Measurements from ENCODE around the gene COX18. TPM values are rescaled to one million over a fixed set of nuclear protein-coding genes. Genes with fewer than 3 reads are reported as not detected.

The COX18 gene
- total RNA-seq, result 10 to 100 TPM; 14.0 to 17.4 TPM

- peaks cover 21% of the 10 kb centered on the region for H3K4me1 Mint-ChIP-seq
- peaks cover 2% of the 10 kb centered on the region for H3K36me3 Mint-ChIP-seq
- H3K27ac Mint-ChIP-seq, result peak within 1 kb of the TSS; percentile 87
- POLR2A ChIA-PET, result interaction anchor here (0.6 to 4.9 kb wide), 4 partner anchors 12 to 189 kb away, joined by 3 to 43 read pairs (median 3); partner anchors contain the start of gene ANKRD17
- H3K9me3 Mint-ChIP-seq, result no peaks in the 10 kb centered on the region
- peak; percentile 94 for DNase-seq
- H3K4me3 Mint-ChIP-seq, result peak within 1 kb of the TSS; percentile 80
- H3K27me3 Mint-ChIP-seq, result no peaks in the 10 kb centered on the region
- peak; percentile 84 for ATAC-seq (ENCODE audit: low read depth)
Measured at GRCh38 chr4:73069338-73070073, at the start of gene COX18. Gene COX18 (minus strand): TSS chr4:73069716. CDS start chr4:73069649, 67 bp downstream.

GRCh38 chr4:73109493-73109892 lies 40.0 kb upstream of the COX18 start:
- ATAC-seq (ENCODE audit: low read depth) (no peak), DNase-seq (no peak)
- peaks cover 16% of the 10 kb centered on the region for H3K36me3 Mint-ChIP-seq
- peaks cover 5% of the 10 kb centered on the region for H3K4me1 Mint-ChIP-seq
- no peak overlapping the region for H3K27ac Mint-ChIP-seq
- POLR2A ChIA-PET, result no interaction called here
- H3K4me3 Mint-ChIP-seq, result no peak overlapping the region
- no peaks in the 10 kb centered on the region for H3K27me3 Mint-ChIP-seq
- H3K9me3 Mint-ChIP-seq, result no peaks in the 10 kb centered on the region

DNA sequence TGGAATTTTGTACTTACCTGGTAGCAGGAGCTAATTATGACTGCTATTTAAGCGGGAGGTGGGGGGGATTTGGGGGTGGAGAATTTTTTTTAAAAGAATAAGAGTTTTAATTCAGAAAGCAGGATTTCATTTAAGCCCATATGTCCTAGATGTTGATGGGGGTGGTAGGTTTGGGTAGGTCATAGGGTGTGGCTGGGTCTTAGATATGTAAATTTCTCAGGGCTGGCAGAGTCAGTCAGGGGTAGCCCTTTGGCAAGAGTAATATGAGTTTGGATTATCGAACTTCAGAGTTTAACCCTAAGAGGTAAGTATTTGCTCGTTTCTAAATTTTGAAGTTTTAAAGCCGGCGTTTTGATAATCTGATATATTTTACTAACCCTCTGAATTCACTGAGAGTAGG lies 35.2 kb upstream of the COX18 start:
- Mint-ChIP-seq H3K27ac (no peak overlapping the region), H3K9me3 (no peaks in the 10 kb centered on the region), H3K4me1 (peaks cover 7% of the 10 kb centered on the region), H3K36me3 (peaks cover 16% of the 10 kb centered on the region), H3K4me3 (no peak overlapping the region), H3K27me3 (no peaks in the 10 kb centered on the region)
- POLR2A ChIA-PET, result no interaction called here
- ATAC-seq (ENCODE audit: low read depth), result no peak
- DNase-seq, result no peak

DNA sequence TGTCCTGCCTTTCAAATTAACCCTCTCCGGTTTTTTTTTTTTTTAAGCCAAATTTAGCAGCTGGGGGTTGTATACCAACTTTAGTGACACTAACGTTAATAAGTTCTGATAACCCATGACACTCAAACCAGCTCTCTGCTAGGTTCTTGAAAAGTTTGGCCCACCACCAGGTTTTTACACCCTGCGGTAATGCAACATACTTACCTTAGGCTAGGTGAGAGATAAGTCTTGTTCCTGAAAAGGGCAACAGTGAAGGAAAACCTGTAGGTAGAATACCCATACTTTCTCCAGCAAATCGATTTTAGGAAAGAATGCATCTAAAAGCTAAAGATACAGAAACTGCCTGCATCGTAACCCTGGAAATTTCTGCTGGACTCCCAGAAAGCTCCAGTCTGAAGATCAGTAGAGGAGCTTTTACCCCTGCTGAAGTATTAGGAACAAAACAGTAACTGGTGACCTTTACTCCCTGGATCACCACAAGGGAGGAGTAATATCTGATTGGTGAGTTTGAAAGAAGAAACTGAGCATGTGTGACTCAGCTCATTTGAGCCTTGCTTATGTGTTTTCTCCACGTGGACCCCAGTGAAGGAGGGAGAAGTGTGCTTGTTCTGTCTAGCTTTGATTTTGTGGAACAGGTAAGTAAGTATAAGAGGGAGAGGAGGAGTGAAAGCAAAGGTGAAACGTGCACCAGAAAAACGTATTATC lies 34.4 kb upstream of the COX18 start:
- no peak for ATAC-seq (ENCODE audit: low read depth)
- no peak for DNase-seq
- Mint-ChIP-seq H3K4me1 (peaks cover 7% of the 10 kb centered on the region), H3K4me3 (no peak overlapping the region), H3K27ac (peak overlapping the region; percentile 44), H3K36me3 (peaks cover 16% of the 10 kb centered on the region), H3K9me3 (no peaks in the 10 kb centered on the region), H3K27me3 (no peaks in the 10 kb centered on the region)
- POLR2A ChIA-PET, result no interaction called here

GRCh38 chr4:73099143-73099542 lies 29.6 kb upstream of the COX18 start:
- POLR2A ChIA-PET, result no interaction called here
- Mint-ChIP-seq H3K4me3 (no peak overlapping the region), H3K27ac (peak overlapping the region; percentile 30), H3K9me3 (no peaks in the 10 kb centered on the region), H3K4me1 (peaks cover 1% of the 10 kb centered on the region), H3K27me3 (no peaks in the 10 kb centered on the region), H3K36me3 (peaks cover 6% of the 10 kb centered on the region)
- ATAC-seq (ENCODE audit: low read depth) (no peak), DNase-seq (no peak)

- peaks cover 6% of the 10 kb centered on the region for H3K36me3 Mint-ChIP-seq
- POLR2A ChIA-PET, result no interaction called here
- DNase-seq (no peak), ATAC-seq (ENCODE audit: low read depth) (no peak)
- H3K9me3 Mint-ChIP-seq, result no peaks in the 10 kb centered on the region
- no peaks in the 10 kb centered on the region for H3K27me3 Mint-ChIP-seq
- no peak overlapping the region for H3K4me3 Mint-ChIP-seq
- no peak overlapping the region for H3K27ac Mint-ChIP-seq
- no peaks in the 10 kb centered on the region for H3K4me1 Mint-ChIP-seq
Measured at GRCh38 chr4:73098713-73099112, 29.2 kb upstream of the COX18 start.

GRCh38 chr4:73098016-73098415 lies 28.5 kb upstream of the COX18 start:
- DNase-seq, result no peak
- H3K36me3 Mint-ChIP-seq, result peaks cover 6% of the 10 kb centered on the region
- no peak for ATAC-seq (ENCODE audit: low read depth)
- H3K27ac Mint-ChIP-seq, result no peak overlapping the region
- POLR2A ChIA-PET, result no interaction called here
- no peak overlapping the region for H3K4me3 Mint-ChIP-seq
- H3K27me3 Mint-ChIP-seq, result no peaks in the 10 kb centered on the region
- H3K4me1 Mint-ChIP-seq, result no peaks in the 10 kb centered on the region
- H3K9me3 Mint-ChIP-seq, result no peaks in the 10 kb centered on the region

GRCh38 chr4:73092868-73093267 lies 23.4 kb upstream of the COX18 start:
- no peaks in the 10 kb centered on the region for H3K9me3 Mint-ChIP-seq
- DNase-seq, result no peak
- H3K27me3 Mint-ChIP-seq, result no peaks in the 10 kb centered on the region
- peaks cover 2% of the 10 kb centered on the region for H3K4me1 Mint-ChIP-seq
- ATAC-seq (ENCODE audit: low read depth), result no peak
- H3K36me3 Mint-ChIP-seq, result peaks cover 23% of the 10 kb centered on the region
- POLR2A ChIA-PET, result no interaction called here
- H3K4me3 Mint-ChIP-seq, result no peak overlapping the region
- no peak overlapping the region for H3K27ac Mint-ChIP-seq

GRCh38 chr4:73090738-73091137 lies 21.2 kb upstream of the COX18 start:
- DNase-seq (no peak), ATAC-seq (ENCODE audit: low read depth) (no peak)
- Mint-ChIP-seq H3K4me1 (peaks cover 8% of the 10 kb centered on the region), H3K9me3 (no peaks in the 10 kb centered on the region), H3K27ac (no peak overlapping the region), H3K4me3 (no peak overlapping the region), H3K27me3 (no peaks in the 10 kb centered on the region), H3K36me3 (peaks cover 28% of the 10 kb centered on the region)
- POLR2A ChIA-PET, result no interaction called here

DNA sequence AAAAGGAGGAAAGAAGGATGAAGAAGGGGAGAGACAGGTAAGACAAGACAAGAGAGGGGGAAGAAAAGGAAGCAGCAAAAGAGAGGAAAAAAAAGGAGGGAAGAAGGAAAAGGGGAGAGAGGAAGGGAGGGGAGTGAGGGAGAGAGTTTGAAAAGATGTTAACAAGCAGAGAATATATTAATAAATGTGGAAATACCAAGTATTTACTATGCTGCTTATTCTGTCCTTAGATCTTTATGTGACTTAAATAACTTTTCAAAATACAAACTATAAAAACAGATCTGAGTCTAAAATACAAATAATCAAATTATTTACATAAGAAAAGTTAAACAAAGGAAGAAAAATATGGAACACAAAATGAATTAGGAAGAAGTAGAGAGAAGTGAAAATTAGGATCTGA lies 18.4 kb upstream of the COX18 start:
- H3K27me3 Mint-ChIP-seq, result no peaks in the 10 kb centered on the region

DNA sequence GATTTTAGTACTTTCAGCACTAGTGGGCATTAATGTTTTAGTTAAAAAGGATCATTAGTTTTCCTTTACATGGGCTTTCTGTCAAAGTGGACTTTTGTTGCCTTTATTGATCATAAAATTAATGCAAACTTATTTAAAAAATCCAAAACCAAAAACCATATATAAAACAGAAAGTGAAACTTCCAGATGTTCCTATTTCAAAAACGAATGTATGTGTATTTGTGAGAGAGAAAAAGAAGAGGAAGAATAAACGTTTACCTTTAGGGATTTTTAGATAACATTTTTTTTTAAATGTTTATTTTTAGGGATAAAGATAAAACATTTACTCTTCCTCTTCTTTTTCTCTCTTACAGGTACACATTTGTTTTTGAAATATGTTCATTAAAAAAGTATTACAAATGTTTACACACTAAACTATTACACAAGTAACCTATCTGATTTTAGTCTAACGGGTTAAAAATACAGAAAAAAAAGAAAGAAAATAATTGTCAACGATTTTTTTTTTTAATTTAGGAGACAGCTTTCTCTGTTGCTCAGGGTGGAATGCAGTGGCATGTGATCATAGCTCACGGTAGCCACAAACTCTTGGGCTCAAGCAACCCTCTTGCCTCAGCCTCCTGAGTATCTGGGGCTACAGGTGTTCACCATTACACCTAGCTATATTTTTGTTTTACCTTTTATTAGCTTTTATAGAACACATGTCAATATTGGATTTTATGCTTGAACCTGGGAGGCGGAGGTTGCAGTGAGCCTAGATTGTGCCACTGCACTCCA lies 16.8 kb upstream of the COX18 start:
- peaks cover 7% of the 10 kb centered on the region for H3K4me1 Mint-ChIP-seq
- H3K27me3 Mint-ChIP-seq, result no peaks in the 10 kb centered on the region
- POLR2A ChIA-PET, result interaction anchor here (1.5 kb wide), 1 partner anchor 173 kb away, joined by 4 read pairs; the partner anchor contains the start of gene ANKRD17
- peak overlapping the region; percentile 72 for H3K4me3 Mint-ChIP-seq
- peaks cover 32% of the 10 kb centered on the region for H3K36me3 Mint-ChIP-seq
- ATAC-seq (ENCODE audit: low read depth) (peak; percentile 68), DNase-seq (no peak)
- H3K9me3 Mint-ChIP-seq, result no peaks in the 10 kb centered on the region
- peak overlapping the region; percentile 78 for H3K27ac Mint-ChIP-seq

More for the DNA sequence above, 18.4 kb upstream of the COX18 start:
- Mint-ChIP-seq H3K4me1 (peaks cover 8% of the 10 kb centered on the region), H3K9me3 (no peaks in the 10 kb centered on the region), H3K27ac (no peak overlapping the region), H3K4me3 (no peak overlapping the region), H3K36me3 (peaks cover 34% of the 10 kb centered on the region)
- POLR2A ChIA-PET, result no interaction called here
- ATAC-seq (ENCODE audit: low read depth) (no peak), DNase-seq (no peak)

DNA sequence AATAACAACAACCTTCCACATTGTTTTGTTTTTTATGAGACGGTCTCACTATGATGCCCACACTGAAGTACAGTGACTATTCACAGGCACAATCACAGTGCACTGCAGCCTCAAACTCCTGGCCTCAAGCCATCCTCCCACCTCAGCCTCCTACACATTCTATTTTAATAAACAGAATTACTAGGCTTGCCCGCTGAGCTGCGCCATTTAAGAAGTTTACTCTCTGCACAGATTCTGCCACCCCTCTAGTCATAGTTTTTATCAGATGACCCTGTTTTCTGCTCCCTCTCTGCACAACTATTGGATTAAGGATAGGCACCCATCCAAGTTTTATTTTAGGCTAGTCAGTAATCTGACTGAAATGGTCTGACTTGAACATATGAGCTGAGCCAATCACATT lies 11.3 kb upstream of the COX18 start:
- ATAC-seq (ENCODE audit: low read depth) (no peak), DNase-seq (no peak)
- no peak overlapping the region for H3K4me3 Mint-ChIP-seq
- peaks cover 30% of the 10 kb centered on the region for H3K36me3 Mint-ChIP-seq
- POLR2A ChIA-PET, result interaction anchor here (0.9 kb wide), 1 partner anchor 10 kb away, joined by 3 read pairs; no protein-coding TSS in a partner anchor
- H3K9me3 Mint-ChIP-seq, result no peaks in the 10 kb centered on the region
- H3K4me1 Mint-ChIP-seq, result peaks cover 4% of the 10 kb centered on the region
- H3K27me3 Mint-ChIP-seq, result no peaks in the 10 kb centered on the region
- no peak overlapping the region for H3K27ac Mint-ChIP-seq

GRCh38 chr4:73075832-73076231 lies 6.3 kb upstream of the COX18 start:
- no peak for DNase-seq
- no peak overlapping the region for H3K27ac Mint-ChIP-seq
- no peak overlapping the region for H3K4me3 Mint-ChIP-seq
- no peaks in the 10 kb centered on the region for H3K9me3 Mint-ChIP-seq
- no peak for ATAC-seq (ENCODE audit: low read depth)
- no peaks in the 10 kb centered on the region for H3K27me3 Mint-ChIP-seq
- POLR2A ChIA-PET, result no interaction called here
- peaks cover 2% of the 10 kb centered on the region for H3K4me1 Mint-ChIP-seq
- peaks cover 17% of the 10 kb centered on the region for H3K36me3 Mint-ChIP-seq

Data from activated naive CD8-positive, alpha-beta T cell treated with anti-CD3 and anti-CD28 coated beads, Interleukin-2, amount 10 ng/mL, durations not matched to agents 7 days and 5 days (primary cell).